ENCODE measurements around the gene TOM1.

DNA sequence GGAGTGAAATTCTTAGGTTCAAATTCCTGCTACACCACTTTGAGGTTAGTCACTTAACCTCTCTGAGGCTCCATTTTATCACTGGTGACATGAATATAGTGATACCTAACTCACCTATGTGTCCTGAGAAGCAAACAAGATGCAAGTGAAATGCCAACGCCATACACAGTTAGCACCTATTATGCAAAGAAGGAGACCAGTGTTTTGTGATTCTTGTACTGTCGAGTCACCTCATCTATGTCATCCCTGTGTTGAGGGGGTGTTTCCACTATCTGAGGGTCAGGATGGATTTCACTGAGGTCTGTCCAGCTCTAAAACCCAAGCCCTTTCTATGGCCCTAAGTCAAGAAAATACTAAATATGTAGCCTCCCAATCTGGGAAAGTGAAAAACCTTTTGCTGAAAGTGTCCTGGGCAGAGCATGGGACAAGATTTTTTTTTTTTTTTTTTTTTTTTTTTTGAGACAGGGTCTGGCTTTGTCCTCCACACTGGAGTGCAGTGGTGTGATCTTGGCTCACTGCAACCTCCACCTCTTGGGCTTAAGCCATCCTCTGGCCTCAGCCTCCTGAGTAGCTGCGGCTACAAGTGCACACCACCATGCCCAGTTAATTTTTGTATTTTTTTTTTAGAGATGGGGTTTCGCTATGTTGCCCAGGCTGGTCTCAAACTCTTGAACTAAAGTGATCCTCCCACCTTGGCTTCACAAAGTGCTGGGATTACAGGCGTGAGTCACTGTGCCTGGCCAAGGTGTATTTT is 95.3 kb downstream of the TOM1 start:
- TF ChIP-seq, protein P1, sequence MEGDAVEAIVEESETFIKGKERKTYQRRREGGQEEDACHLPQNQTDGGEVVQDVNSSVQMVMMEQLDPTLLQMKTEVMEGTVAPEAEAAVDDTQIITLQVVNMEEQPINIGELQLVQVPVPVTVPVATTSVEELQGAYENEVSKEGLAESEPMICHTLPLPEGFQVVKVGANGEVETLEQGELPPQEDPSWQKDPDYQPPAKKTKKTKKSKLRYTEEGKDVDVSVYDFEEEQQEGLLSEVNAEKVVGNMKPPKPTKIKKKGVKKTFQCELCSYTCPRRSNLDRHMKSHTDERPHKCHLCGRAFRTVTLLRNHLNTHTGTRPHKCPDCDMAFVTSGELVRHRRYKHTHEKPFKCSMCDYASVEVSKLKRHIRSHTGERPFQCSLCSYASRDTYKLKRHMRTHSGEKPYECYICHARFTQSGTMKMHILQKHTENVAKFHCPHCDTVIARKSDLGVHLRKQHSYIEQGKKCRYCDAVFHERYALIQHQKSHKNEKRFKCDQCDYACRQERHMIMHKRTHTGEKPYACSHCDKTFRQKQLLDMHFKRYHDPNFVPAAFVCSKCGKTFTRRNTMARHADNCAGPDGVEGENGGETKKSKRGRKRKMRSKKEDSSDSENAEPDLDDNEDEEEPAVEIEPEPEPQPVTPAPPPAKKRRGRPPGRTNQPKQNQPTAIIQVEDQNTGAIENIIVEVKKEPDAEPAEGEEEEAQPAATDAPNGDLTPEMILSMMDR (conservative IDR thresholded peaks at IDR 0.05; ENCODE audit: low read length) = no peak
- TF ChIP-seq EZH2phosphoT487 (IDR thresholded peaks at IDR 0.05; ENCODE audit: borderline replicate concordance, low read depth, low read length) = no peak

Data from OCI-LY7 (cell line).